SK-N-SH (cell line): ENCODE measurements around the gene LIMS2. TPM values are rescaled to one million over a fixed set of nuclear protein-coding genes. Genes with fewer than 3 reads are reported as not detected.

Experiments used
- CTCF ChIA-PET: fragments of 300-600, 350-600 bp; formaldehyde crosslinking; extraction: SDS; loops from one replicate; lab custom pipeline; 2021; lab: Yijun Ruan, JAX
- POLR2A ChIA-PET: fragments of 350-600 bp; sonication (Branson Sonifier 250); formaldehyde crosslinking; extraction: SDS; loops from one replicate; lab custom pipeline; 2020; ENCODE audit warnings: antibody characterized with exemption, inconsistent platforms; lab: Yijun Ruan, JAX
- DNase-seq: peaks from one replicate; pipeline ENCODE4 v3.0.0; 2012
- H2AFZ ChIP-seq: fragments of 200-600 bp; sonication (generic); 2 replicates; pipeline ENCODE4 v1.8.1; 2016; ENCODE audit warnings: antibody characterized with exemption, mild to moderate bottlenecking, low read depth
- H3F3A ChIP-seq: fragments of 200-600 bp; sonication (generic); replicated peaks from 2 replicates; pipeline ENCODE3; 2016; ENCODE audit warnings: antibody characterized with exemption, mild to moderate bottlenecking; ENCODE audit not compliant: insufficient read depth
- H3K27ac ChIP-seq, 2 experiments: fragments of 200-500 bp in 1 of 2; fragments of 200-600 bp in 1 of 2; sonication (Bioruptor generic) in 1 of 2; sonication (generic), shearing (Covaris generic) in 1 of 2; 2 replicates each; pipeline versions ENCODE4 v1.5.1 to v1.6.1; 2014 to 2016; ENCODE audit warnings: low read depth in 2 of 2, inconsistent platforms in 1 of 2, low read length in 1 of 2, mild to moderate bottlenecking in 1 of 2, mixed read lengths in 1 of 2
- H3K27me3 ChIP-seq: fragments of 200-600 bp; sonication (generic), shearing (Covaris generic); 2 replicates; pipeline ENCODE4 v1.6.1; 2016; ENCODE audit warnings: mixed run types; ENCODE audit not compliant: insufficient read depth
- H3K36me3 ChIP-seq, 2 experiments: fragments of 200-500 bp in 1 of 2; fragments of 200-600 bp in 1 of 2; sonication (Bioruptor generic) in 1 of 2; sonication (generic) in 1 of 2; replicated peaks in 1 of 2; 2 replicates each; pipeline versions ENCODE3 to v1.5.1; 2014 to 2016; ENCODE audit warnings: low read length in 1 of 2, mild to moderate bottlenecking in 1 of 2; ENCODE audit not compliant: insufficient read depth in 2 of 2, control insufficient read depth in 1 of 2
- H3K4me1 ChIP-seq, 2 experiments: fragments of 200-500 bp in 1 of 2; fragments of 200-600 bp in 1 of 2; sonication (Bioruptor generic) in 1 of 2; sonication (generic), shearing (Covaris generic) in 1 of 2; 2 replicates each; pipeline versions ENCODE4 v1.5.1 to v1.6.1; 2014 to 2016; ENCODE audit warnings: low read depth in 1 of 2, low read length in 1 of 2, mixed run types in 1 of 2; ENCODE audit not compliant: insufficient read depth in 2 of 2, control insufficient read depth in 1 of 2
- H3K4me2 ChIP-seq: fragments of 200-600 bp; sonication (generic), shearing (Covaris generic); 2 replicates; pipeline ENCODE4 v1.6.1; 2017; ENCODE audit warnings: mixed run types
- H3K4me3 ChIP-seq, 2 experiments: fragments of 200-500 bp in 1 of 2; fragments of 200-600 bp in 1 of 2; sonication (Bioruptor generic) in 1 of 2; sonication (generic), shearing (Covaris generic) in 1 of 2; 2 replicates each; pipeline versions ENCODE4 v1.5.1 to v1.8.1; 2014 to 2016; ENCODE audit warnings: low read depth in 2 of 2, inconsistent platforms in 1 of 2, low read length in 1 of 2, mild to moderate bottlenecking in 1 of 2, mixed read lengths in 1 of 2, moderate library complexity in 1 of 2
- H3K79me2 ChIP-seq: fragments of 200-600 bp; sonication (generic); 2 replicates; pipeline ENCODE4 v1.8.1; 2017; ENCODE audit warnings: mild to moderate bottlenecking; ENCODE audit not compliant: insufficient read depth
- H3K9ac ChIP-seq: fragments of 200-600 bp; sonication (generic); 2 replicates; pipeline ENCODE4 v1.6.1; 2017; ENCODE audit warnings: mixed run types
- H3K9me2 ChIP-seq: fragments of 200-600 bp; sonication (generic); 2 replicates; pipeline ENCODE4 v1.6.1; 2017; ENCODE audit warnings: mixed run types
- H3K9me3 ChIP-seq: fragments of 200-600 bp; sonication (generic); 2 replicates; pipeline ENCODE4 v1.6.1; 2017; ENCODE audit warnings: mixed run types, mild to moderate bottlenecking, moderate library complexity
- H4K20me1 ChIP-seq: fragments of 200-600 bp; sonication (generic); 2 replicates; pipeline ENCODE4 v1.6.1; 2017; ENCODE audit warnings: mild to moderate bottlenecking, mixed run types; ENCODE audit not compliant: insufficient read depth
- CHD2 ChIP-seq: fragments of 150-350 bp; IDR thresholded peaks from 2 replicates; pipeline ENCODE4 v1.6.1; 2018; ENCODE audit warnings: low read length; ENCODE audit not compliant: partially characterized antibody
- FOXJ3 ChIP-seq: sonication (generic); formaldehyde crosslinking; IDR thresholded peaks from 2 replicates; pipeline ENCODE4 v1.5.1; 2020; ENCODE audit warnings: mild to moderate bottlenecking, missing genetic modification reagents
- JUND ChIP-seq: IDR thresholded peaks from 2 replicates; pipeline ENCODE4 v1.4.0; 2012
- NFIC ChIP-seq: IDR thresholded peaks from 2 replicates; pipeline ENCODE4 v1.4.0; 2012; ENCODE audit warnings: borderline replicate concordance
- RCOR1 ChIP-seq: fragments of 150-350 bp; IDR thresholded peaks from 2 replicates; pipeline ENCODE4 v1.6.1; 2017; ENCODE audit warnings: antibody characterized with exemption, low read length
- RFX5 ChIP-seq: IDR thresholded peaks from 2 replicates; pipeline ENCODE4 v1.6.1; 2012; ENCODE audit warnings: mild to moderate bottlenecking, improper control_type of control experiment, low read length
- SIN3A ChIP-seq: IDR thresholded peaks from 2 replicates; pipeline ENCODE4 v1.6.1; 2012; ENCODE audit warnings: low read depth, mild to moderate bottlenecking, low read length, moderate library complexity, borderline replicate concordance
- TAF1 ChIP-seq: IDR thresholded peaks from 2 replicates; pipeline ENCODE4 v1.6.1; 2012; ENCODE audit warnings: low read depth, mild to moderate bottlenecking, low read length, moderate library complexity, borderline replicate concordance
- TCF12 ChIP-seq: IDR thresholded peaks from 2 replicates; pipeline ENCODE4 v1.4.0; 2012
- TEAD4 ChIP-seq: IDR thresholded peaks from 2 replicates; pipeline ENCODE4 v1.4.0; 2012; ENCODE audit warnings: mild to moderate bottlenecking, borderline replicate concordance; ENCODE audit not compliant: insufficient read depth
- WGBS: methylation state at CpG from one replicate; pipeline ENCODE4 v1.1.6; 2017; ENCODE audit warnings: low lambda C conversion rate; 5-methylcytosine and 5-hydroxymethylcytosine counted together
- polyA plus RNA-seq, 3 experiments: library from polyadenylated mRNA; depleted of rRNA; stranded (reverse); fragments of >200 nt; gene quantifications; 2 replicates each; pipeline ENCODE4 v1.2.3, GENCODE V29; 2012
- TF ChIP-seq, protein P1 (sequence below): IDR thresholded peaks from 2 replicates; pipeline ENCODE4 v1.4.0; 2012; ENCODE audit warnings: low read depth
- TF ChIP-seq, protein P2 (sequence below): IDR thresholded peaks from 2 replicates; pipeline ENCODE4 v1.4.0; 2012; ENCODE audit warnings: low read depth, borderline replicate concordance
- TF ChIP-seq, protein P3 (sequence below): fragments of 150-350 bp; IDR thresholded peaks from 2 replicates; pipeline ENCODE4 v1.6.1; 2016; ENCODE audit warnings: mild to moderate bottlenecking, low read depth, low read length
- TF ChIP-seq, protein P4 (sequence below): IDR thresholded peaks from 2 replicates; pipeline ENCODE4; 2012
- TF ChIP-seq, protein P5 (sequence below): IDR thresholded peaks from 2 replicates; pipeline ENCODE4 v1.6.1; 2012; ENCODE audit warnings: mild to moderate bottlenecking, low read depth, low read length, moderate library complexity
- TF ChIP-seq, protein P6 (sequence below): fragments of 150-350 bp; IDR thresholded peaks from 2 replicates; pipeline ENCODE4 v1.6.1; 2017; ENCODE audit warnings: antibody characterized with exemption, low read length, low read depth, borderline replicate concordance
- TF ChIP-seq, protein P7 (sequence below): fragments of 200-600 bp; sonication (generic); IDR thresholded peaks from 2 replicates; pipeline ENCODE4 v1.6.1; 2017; ENCODE audit warnings: antibody characterized with exemption, mild to moderate bottlenecking, moderate library complexity

The LIMS2 gene
- polyA plus RNA-seq, 1 of the 3 experiments (the other 2 are of a cell fraction): 2.7 TPM

DNA sequence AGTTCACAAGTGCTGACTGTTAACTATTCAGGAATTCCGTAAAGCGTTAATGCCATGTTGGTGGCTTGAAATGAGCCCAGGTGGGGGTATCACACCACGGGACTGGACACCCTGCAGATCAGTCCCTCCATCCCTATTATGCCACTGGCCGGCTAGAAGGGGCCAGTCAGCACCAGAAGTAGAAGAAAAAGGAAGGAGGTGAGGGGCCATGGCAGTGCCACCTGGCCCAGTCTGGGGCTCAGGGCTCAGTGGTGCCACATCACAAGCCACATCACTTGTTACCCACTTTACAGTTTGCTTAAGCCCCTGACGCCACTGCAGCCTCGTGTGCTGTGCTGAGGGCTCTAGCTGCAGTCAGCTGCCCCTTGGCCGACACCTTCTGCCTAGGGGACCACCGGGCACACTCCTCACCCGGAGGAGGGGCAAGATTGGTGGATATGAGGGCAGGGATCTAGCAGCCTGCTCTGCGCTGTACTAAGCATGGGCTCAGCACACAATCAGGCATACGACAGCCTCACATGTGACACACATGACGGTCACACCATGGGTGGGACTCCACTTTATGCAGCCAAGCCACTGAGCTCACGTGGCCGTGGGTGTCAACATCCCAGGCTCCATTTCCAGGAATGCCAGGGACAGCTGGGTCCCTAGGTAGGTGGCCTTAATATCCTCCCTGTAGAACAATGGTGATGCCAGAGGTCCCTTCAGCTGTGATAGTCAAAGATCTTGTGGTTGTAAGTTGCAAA, 3.6 kb downstream of the LIMS2 start:
- H3K36me3 ChIP-seq: no peaks in the 10 kb centered on the region
- H2AFZ ChIP-seq: no peak overlapping the region
- no peak overlapping the region for H3K4me3 ChIP-seq
- H3K4me2 ChIP-seq: no peak overlapping the region
- no peaks in the 10 kb centered on the region for H3K9me2 ChIP-seq
- H3K27me3 ChIP-seq: 0 out of 2 replicates have a peak, but pooled peaks cover 2% of the 10 kb centered on the region
- DNase-seq: peak; percentile 8
- POLR2A ChIA-PET: no interaction called here
- H3K27ac ChIP-seq: no peak overlapping the region
- H3K79me2 ChIP-seq: 0 out of 2 replicates have a peak, but pooled peaks cover 3% of the 10 kb centered on the region
- 82% methylated on average over 8 of the region's 14 CpGs for WGBS
- H3K4me1 ChIP-seq: peaks cover 0 to 6% of the 10 kb centered on the region in 2 experiments; a peak in 1 of 4 replicates
- CTCF ChIA-PET: interaction anchor here (1.2 to 1.4 kb wide), 2 partner anchors 23 to 80 kb away, joined by 3 read pairs; no protein-coding TSS in a partner anchor
- H3F3A ChIP-seq: no peaks in the 10 kb centered on the region
- TF ChIP-seq FOXJ3 (CRISPR knock-in tag) (no peak), NFIC (no peak), TCF12 (no peak), TAF1 (no peak), JUND (no peak), RFX5 (no peak), TEAD4 (no peak), SIN3A (no peak), CHD2 (no peak), RCOR1 (no peak)
- TF ChIP-seq, protein P1, sequence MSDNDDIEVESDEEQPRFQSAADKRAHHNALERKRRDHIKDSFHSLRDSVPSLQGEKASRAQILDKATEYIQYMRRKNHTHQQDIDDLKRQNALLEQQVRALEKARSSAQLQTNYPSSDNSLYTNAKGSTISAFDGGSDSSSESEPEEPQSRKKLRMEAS: no peak
- TF ChIP-seq, protein P2, sequence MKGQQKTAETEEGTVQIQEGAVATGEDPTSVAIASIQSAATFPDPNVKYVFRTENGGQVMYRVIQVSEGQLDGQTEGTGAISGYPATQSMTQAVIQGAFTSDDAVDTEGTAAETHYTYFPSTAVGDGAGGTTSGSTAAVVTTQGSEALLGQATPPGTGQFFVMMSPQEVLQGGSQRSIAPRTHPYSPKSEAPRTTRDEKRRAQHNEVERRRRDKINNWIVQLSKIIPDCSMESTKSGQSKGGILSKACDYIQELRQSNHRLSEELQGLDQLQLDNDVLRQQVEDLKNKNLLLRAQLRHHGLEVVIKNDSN: no peak
- TF ChIP-seq, protein P3, sequence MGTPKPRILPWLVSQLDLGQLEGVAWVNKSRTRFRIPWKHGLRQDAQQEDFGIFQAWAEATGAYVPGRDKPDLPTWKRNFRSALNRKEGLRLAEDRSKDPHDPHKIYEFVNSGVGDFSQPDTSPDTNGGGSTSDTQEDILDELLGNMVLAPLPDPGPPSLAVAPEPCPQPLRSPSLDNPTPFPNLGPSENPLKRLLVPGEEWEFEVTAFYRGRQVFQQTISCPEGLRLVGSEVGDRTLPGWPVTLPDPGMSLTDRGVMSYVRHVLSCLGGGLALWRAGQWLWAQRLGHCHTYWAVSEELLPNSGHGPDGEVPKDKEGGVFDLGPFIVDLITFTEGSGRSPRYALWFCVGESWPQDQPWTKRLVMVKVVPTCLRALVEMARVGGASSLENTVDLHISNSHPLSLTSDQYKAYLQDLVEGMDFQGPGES: no peak
- TF ChIP-seq, protein P4, sequence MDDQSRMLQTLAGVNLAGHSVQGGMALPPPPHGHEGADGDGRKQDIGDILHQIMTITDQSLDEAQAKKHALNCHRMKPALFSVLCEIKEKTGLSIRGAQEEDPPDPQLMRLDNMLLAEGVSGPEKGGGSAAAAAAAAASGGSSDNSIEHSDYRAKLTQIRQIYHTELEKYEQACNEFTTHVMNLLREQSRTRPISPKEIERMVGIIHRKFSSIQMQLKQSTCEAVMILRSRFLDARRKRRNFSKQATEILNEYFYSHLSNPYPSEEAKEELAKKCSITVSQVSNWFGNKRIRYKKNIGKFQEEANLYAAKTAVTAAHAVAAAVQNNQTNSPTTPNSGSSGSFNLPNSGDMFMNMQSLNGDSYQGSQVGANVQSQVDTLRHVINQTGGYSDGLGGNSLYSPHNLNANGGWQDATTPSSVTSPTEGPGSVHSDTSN: no peak
- TF ChIP-seq, protein P5, sequence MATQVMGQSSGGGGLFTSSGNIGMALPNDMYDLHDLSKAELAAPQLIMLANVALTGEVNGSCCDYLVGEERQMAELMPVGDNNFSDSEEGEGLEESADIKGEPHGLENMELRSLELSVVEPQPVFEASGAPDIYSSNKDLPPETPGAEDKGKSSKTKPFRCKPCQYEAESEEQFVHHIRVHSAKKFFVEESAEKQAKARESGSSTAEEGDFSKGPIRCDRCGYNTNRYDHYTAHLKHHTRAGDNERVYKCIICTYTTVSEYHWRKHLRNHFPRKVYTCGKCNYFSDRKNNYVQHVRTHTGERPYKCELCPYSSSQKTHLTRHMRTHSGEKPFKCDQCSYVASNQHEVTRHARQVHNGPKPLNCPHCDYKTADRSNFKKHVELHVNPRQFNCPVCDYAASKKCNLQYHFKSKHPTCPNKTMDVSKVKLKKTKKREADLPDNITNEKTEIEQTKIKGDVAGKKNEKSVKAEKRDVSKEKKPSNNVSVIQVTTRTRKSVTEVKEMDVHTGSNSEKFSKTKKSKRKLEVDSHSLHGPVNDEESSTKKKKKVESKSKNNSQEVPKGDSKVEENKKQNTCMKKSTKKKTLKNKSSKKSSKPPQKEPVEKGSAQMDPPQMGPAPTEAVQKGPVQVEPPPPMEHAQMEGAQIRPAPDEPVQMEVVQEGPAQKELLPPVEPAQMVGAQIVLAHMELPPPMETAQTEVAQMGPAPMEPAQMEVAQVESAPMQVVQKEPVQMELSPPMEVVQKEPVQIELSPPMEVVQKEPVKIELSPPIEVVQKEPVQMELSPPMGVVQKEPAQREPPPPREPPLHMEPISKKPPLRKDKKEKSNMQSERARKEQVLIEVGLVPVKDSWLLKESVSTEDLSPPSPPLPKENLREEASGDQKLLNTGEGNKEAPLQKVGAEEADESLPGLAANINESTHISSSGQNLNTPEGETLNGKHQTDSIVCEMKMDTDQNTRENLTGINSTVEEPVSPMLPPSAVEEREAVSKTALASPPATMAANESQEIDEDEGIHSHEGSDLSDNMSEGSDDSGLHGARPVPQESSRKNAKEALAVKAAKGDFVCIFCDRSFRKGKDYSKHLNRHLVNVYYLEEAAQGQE: no peak
- TF ChIP-seq, protein P6, sequence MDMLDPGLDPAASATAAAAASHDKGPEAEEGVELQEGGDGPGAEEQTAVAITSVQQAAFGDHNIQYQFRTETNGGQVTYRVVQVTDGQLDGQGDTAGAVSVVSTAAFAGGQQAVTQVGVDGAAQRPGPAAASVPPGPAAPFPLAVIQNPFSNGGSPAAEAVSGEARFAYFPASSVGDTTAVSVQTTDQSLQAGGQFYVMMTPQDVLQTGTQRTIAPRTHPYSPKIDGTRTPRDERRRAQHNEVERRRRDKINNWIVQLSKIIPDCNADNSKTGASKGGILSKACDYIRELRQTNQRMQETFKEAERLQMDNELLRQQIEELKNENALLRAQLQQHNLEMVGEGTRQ: no peak
- TF ChIP-seq, protein P7, sequence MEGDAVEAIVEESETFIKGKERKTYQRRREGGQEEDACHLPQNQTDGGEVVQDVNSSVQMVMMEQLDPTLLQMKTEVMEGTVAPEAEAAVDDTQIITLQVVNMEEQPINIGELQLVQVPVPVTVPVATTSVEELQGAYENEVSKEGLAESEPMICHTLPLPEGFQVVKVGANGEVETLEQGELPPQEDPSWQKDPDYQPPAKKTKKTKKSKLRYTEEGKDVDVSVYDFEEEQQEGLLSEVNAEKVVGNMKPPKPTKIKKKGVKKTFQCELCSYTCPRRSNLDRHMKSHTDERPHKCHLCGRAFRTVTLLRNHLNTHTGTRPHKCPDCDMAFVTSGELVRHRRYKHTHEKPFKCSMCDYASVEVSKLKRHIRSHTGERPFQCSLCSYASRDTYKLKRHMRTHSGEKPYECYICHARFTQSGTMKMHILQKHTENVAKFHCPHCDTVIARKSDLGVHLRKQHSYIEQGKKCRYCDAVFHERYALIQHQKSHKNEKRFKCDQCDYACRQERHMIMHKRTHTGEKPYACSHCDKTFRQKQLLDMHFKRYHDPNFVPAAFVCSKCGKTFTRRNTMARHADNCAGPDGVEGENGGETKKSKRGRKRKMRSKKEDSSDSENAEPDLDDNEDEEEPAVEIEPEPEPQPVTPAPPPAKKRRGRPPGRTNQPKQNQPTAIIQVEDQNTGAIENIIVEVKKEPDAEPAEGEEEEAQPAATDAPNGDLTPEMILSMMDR: no peak
- no peaks in the 10 kb centered on the region for H4K20me1 ChIP-seq
- H3K9me3 ChIP-seq: no peaks in the 10 kb centered on the region
- no peak overlapping the region for H3K9ac ChIP-seq
